Activated CD4-positive, alpha-beta T cell treated with anti-CD3 and anti-CD28 coated beads, Interleukin-2, amount 50 U/mL, for 24 hours (primary cell): ENCODE measurements around the gene PARP16.

Experiments used
- DNase-seq, 2 donors: peaks; one replicate each; pipeline ENCODE4 v3.0.0-alpha.2; 2020; ENCODE audit warnings: low read depth in 1 of 2, low spot score in 1 of 2

PARP16 gene, protein sequence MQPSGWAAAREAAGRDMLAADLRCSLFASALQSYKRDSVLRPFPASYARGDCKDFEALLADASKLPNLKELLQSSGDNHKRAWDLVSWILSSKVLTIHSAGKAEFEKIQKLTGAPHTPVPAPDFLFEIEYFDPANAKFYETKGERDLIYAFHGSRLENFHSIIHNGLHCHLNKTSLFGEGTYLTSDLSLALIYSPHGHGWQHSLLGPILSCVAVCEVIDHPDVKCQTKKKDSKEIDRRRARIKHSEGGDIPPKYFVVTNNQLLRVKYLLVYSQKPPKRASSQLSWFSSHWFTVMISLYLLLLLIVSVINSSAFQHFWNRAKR

DNA sequence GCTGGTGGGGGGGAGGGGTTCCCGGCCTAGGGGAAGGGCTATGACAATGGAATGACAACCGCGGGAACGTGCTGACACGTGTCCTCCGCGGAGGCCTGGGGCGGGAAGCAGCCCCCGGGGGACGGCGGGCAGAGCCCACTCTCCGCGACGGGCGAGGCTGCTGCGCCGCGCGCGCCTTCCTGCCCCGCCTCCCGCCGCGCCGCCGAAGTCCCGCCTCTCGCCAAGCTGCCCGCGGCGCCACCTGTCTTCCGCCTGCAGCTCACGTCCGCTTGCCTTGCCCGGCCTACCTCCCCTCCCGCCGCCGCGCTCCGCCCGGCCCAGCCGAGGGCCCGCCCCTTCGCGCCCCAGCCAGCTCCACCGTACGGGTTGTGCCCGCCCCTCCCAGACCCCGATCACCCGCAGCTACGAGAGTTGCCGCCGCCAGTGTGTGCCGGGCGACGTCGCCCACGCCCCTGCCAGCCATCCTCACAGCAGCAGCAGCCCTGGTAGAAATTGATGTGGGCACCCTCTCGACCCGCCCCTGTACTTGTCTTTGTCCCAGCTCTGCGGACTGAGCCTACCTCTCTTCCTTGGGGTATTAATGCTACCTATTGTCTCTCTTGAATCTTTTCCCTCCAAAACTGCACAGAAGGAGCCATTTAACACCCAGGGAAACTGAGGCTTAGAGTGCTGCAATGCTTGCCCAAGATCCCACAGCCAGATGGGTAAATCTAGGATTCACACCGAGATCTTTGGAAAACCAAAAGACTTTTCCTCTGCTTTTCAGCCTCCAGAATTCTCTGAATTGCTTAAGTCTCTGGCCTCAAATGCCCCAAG is at the start of gene PARP16:
Gene PARP16, minus strand, starts transcription at position 180 of the 816 bp plus-strand sequence. CDS start 457 bp downstream, outside the sequence.
- peak; percentile 82 to 87 for DNase-seq

DNA sequence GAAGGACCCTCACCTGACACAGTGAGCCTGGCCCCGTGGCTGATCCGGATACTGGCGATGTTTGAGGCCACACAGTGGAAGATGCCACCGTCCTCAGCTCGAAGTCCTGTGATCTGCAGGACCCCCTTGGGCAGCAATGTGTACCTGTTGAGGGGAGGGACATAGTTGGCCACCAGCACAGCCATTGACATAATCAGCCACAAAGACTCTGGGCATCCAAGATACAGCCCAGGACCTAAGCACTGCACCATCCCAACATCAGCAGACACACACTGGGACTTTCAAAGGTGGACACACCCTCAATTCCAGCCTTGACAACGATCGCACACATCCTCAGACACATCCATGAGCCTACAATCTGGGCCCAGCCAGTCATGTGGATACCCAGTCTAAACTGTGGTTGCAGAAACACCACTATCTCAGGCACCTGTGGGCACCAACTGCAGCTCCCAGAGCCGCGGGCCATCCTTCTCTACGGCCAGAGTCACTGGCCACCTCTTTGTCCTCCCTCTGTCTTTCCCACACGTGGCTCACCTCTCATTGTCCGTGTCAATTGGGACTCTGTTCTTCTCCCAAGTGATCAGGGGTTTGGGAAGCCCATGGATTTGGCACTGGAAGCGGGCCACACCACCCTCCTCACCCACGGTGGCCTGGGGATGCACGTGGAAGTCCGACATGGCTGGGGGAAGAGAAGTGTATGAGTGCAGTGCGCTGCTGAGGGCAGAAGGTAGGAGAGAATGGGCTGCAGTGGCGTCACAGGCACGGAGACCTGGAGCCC is 48.8 kb upstream of the PARP16 start:
- DNase-seq: no peak

DNA sequence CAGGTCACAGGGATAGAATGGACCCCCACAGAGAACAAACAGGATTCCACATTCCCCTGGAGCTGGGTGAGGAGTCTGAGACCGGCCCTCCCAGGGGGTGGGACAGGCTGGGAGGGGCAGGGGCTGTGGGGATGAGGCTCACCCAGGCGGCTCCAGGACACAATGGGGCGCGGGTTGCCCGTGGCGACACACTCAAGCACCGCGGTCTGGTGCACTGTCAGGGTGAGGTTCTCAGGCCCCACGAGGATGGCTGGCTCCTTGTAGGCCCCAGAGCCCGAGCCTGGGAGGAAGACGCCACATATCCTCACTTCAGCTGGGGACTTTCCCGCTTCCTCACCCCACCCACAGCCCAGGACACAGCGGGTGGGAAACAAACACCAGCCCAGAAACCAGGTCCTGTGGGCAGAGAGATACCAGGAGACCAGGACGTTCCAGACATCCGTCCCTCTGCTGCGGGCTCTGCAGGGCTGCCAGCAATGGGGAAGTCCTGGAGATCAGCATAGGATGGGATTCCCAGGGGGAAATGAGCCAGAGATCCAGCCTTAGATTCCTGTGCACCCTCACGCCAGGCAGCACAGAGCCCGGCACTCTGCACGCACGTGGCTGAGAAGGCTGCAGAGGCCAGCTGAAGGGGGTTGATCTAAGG is 48.0 kb upstream of the PARP16 start:
- no peak for DNase-seq

DNA sequence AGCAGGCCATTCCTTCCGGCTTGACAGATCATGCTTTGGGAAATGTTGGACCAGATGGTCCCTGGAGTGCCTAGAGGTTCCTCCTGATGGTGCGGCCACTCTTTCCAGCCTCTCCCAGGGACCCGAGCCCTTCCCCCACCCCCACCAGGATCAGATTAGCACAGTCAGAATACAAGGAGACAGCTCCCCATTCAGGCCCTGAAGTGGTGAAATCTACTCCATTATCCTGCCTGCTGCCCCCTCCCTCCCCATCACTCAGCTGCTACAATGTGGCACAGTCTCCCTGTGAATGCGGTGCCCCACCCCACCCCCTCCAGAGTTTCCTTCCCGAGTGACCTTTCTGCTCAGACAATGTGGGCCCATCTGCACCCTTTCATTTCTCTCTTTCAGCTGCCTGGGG is 47.2 kb upstream of the PARP16 start:
- no peak for DNase-seq

DNA sequence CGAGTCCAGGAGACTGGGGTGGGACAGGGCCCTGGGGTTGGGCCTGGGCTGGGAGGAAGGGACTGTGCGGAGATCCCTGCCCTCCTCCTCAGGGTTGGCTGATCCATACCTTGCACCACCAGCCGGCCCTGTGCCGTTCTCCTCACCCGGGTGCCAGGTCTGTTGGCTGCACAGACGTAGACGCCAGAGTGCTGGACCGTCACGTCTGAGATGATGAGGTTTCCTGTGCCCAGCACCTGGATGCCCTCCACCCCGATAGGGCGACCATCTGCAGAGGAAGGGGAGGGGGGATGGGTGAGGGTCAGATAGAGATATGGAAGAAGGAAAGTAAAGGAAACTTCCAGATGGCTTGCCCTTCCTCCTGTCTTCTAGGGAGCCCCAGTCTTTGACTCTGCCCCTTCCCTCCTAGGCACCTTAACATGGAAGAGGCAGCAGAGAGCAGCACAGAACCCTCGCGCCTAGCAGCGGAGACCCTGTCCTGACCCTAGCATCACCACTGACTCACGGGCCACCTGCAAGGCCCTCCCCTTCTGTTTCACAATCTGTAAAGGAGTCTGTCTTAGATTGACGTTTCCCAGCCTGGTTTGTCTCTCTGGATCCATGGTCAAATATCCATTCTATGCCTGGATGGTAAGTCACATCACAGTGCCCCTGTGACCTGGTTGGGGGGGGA is 46.6 kb upstream of the PARP16 start:
- no peak for DNase-seq

DNA sequence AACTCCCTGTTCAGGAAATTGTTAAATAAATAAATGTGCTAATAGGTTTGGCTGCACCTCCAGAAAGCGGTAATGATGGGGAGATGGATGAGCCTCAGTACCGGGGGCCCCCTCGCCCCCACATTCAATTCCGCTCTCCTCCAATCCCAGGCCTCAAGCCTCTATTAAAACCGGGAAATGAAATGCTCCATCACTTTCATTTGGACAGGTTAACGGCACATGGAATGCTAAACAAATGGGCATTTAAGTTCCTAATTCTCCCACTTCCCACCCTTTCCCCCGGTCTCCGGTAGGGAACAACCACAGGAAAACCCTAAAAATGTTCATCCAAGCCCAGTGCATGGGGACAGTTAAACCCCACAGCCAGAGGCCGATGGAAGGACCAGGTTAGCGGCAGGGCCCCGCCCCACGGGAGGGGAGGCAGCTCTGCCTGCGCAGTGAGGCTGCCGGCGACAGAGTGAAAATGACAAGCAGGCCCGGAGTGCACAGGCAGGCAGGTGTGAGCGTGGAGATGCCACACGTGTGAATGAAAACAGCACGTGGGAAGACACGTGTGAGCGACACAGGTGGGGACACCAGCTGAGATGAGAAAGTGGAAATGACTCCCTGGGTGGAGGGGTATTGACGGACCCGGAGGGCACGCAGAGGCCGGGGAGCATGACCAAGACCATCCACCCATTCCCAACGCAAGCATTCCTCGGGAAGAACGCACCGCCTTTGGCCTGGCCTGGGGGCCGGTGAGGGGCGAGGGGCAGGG is 45.9 kb upstream of the PARP16 start:
- DNase-seq: no peak

DNA sequence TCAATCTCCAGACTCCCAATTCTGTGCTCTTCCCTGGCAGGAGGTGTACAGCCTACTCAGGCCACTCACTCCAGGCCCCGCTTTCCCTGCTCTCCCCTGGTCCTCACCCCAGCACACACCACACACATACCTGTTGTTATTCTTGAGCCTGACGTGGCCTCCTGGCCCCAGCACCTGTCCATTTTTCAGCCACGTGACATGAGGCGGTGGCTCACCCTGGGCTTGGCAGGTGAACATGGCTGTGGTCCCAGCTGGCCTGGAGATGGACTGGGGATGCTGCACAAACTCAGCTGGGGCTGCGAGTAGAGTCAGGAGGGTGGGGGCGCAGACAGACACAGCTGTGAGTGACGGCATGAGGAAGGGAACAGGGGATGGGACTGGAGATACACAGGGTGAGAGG is 45.1 kb upstream of the PARP16 start:
- no peak for DNase-seq

DNA sequence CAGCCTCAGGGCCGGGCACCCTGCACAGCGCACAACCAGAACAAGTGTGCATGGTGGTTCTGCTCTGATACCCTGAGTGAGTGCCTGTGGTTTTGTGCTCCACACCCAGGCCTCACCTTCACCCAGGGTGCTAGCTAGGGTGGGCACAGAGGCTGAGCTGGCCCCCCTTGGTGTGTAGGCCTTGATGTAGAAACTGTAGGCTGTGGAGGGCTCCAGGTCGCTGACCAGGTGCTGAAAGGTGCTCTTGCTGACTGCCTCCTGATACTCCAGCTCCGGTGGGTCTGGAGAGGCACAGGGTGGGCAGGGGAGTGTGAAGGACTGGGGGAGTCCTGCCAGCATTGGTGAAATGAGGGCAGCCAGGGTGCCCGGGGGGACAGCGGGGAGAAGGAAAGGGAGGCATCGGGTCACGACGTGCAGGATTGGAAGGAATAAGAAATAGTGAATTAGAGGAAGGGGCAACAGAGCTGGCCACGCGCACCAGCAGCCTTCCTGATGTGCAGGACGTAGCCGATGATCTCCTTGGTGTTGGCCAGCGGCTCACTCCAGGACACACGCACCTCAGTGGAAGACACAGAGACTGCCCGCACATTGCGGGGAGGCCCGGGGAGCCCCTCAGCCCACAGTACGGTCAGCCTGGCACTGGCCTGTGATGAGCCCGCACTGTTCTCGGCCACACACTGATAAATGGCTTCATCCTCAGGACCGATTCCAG is 44.4 kb upstream of the PARP16 start:
- no peak for DNase-seq

DNA sequence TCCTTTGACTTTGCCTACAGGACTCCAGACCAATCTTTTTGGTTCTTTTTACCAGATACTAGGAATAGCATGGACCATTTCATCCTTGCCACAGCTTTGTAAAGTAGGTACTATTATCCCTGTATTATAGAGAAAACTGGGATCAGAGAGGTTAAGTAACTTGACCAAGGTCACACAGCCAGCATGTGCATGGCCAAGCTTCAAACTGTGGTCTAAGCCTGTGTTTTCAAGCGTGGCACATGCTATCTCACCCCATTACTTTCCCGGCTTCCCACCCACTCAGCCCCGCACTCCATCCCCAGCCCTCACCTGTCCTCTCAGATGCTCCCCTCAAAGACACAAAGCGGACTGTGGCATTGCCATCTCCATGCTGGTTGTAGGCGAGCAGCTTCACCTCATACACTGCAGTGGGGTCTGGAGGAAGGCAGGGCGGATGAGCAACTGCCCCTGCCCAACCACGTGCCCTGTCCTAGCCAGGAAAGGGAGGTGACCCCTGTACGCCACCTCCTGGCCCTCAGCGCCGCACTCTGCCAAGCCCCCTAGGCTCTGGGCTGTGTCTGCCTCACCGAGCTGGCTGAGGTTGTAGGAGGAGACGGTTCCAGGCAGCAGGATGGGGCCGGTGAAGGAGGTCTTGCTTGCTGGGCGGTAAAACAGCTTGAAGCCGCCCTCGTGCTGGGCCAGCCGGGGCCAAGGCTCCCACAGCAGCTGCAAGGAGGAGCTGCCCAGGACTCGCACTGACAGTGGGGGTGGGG is 43.5 kb upstream of the PARP16 start:
- DNase-seq: no peak

DNA sequence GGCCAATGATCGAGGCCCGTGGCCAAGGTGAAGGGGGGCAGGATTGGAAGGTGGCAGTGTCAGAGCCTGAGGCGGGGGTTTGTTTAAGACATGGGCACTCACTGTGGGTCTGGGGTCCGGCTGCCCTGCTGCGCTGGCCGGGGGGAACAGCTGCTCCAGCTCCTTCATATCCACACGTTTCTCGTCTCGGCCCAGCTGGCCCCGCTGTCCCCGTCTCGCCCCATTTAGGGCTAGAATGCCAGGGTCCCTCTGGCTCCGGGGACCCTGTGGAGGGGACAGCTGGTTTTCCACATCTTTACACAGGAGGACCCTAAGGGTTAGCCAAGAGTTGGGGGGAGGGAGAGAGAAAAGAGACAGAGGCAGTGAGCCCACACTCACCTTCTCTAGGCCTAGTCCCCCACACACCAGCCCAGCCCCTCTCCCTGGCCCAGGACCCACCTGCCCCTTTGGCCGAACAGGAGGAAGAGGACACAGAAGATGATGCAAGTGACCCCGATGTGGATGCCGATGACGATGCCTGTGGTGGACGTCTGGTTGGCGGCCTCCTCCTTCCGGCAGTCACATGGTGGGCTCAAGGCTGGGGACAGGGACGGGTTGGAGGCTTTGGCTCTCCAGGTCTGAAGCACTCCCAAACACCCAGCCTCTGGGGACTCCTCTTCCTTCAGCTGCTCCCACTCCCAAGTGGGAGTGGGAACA is 42.8 kb upstream of the PARP16 start:
- no peak for DNase-seq

DNA sequence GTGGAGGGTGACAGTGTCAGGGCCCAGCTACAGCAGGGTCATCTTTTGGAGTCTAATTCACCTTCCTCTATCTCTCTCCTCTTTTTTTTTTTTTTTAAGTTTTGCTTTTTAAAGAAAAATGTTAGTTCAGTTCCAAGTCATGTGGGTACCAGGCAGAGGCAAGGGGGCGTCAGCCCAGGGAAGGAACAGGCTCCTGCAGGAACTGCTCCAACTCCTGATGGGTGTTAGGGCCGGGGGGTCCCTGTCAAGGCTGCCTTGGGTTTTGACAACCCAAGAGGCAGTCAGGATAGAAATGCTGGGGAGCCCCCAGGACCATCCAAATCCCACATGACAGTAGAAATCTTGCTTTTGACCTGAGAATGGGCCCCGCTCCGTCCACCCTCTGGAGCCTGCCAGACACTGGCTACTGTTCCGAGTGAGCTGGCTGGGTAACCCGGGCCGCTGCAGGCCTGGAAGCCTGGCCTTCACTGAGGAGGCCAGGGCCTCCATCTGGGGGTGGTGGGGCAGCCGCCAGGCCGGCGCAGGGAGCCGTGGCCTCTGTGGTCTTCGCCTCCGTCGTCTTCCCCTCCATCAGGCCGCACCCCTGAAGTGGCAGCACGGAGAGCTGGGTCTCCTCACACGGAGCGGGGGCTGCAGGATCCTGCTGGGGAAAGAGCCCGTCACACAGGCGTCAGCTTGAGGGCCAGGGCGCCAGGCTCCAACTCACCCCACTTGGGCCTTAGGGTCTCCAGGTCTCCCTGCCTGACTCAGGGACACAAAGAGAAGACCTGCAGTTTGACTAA is 42.0 kb upstream of the PARP16 start:
- DNase-seq: no peak

DNA sequence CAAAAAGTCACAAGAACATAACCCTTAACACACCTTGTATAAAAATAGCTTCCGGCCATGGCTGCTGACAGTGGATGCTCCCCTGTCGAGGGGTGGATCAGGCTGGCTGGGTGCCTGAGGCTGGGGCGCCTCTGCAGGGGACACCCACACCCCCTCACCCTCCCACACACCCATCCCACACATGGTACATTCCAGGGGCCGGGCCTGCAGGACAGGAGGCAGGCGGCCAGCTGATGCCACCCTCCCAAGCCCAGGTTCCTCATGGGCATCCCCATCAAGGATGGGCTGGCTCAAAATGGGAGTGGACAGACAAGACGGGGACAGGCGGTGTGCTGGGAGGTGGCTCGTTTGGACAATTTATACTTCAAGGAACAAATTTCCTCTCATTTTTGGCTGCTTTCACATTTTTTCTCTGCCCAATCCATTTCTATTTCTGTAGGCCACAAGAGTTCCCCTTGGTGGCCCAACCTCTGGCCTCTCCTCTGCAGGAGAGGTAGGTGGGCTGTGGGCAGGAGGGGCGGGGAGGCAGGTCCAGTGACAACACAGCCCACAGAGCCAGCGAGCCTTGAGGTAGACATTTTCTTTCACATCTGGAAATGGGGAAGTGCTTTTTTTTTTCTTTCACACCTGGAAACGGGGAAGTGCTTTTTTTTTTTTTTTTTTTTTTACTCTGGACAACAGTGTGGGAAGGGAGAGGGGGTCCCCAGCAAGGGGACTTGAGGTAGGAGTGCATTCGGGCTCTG is 41.1 kb upstream of the PARP16 start:
- no peak for DNase-seq

DNA sequence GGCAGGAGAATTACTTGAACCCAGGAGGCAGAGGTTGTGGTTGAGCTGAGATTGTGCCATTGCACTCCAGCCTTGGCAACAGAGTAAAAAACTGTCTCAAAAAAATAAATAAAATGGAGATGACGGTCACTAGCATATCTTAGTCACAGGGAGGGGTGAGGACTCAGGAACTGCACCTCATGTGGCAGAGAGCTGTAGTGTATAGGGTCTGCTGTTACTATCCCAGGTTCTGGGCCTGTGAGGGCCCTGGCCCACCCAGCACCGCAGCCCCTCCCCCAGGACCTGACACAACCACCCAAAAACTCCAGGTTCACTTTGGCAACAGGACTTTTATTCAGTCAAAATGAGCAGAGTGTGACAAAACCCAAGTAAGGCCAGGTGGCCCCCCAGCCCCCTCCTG is 40.1 kb upstream of the PARP16 start:
- no peak for DNase-seq

DNA sequence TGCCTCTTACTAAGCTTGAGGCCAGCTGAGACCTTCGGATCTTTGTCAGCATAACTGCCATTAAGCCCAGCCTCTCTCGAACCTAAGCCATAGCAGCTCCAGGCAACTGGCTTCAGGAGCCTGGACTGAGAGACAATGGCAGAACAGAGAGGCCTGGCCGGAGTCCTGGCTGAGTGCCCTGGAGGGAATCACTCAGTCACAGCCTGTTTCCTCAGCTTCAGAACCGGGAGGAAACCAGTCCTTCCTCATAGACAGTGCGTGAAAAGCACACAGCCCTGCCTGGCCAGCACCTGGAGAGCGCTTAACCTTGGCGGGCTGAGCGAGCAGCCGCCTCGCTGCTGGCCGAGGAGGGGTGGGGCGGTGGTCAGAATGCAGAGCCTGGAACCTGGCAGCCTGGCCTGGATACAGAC is 39.4 kb upstream of the PARP16 start:
- no peak for DNase-seq

DNA sequence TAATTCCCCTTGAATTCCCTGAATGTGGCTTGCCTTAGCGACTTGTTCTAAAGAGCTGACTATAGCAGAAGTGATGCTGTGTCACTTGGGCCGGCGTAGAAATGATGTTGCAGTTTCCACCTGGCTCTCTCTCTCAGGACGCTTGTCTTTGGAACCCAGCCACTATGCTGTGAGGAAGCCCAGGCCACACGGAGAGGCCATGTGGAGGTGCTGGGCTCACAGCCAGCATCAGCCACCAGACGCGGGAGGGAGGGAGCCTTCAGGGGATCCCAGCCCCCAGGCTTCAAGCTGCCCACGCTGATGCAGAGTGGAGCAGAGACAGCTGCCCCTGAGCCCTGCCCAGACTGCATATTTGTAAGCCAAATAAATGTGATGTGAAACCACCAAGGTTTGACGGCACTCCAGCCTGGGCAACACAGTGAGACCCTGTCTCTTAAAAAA is 36.4 kb upstream of the PARP16 start:
- no peak for DNase-seq

DNA sequence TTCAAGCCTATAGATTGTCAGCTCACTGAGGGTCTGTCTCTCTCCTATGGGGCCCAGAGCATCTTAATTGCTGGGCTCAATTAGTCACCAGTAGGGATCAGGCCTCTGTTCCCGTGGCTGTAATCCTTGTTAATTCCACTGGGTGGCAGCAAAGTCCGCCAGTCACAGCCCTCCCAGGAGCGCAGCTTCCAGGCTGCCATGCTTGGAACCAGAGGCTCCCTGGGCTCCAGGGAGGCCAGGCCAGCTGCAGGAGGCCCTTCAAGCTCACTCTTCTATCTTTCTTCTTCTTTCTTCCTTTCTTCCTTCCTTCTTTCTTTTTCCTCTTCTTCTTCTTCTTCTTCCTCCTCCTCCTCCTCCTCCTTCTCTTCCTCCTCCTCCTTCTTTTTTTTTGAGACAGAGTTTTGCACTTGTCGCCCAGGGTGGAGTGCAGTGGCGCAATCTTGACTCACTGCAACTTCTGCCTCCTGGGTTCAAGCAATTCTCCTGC is 32.2 kb upstream of the PARP16 start:
- DNase-seq: peak; percentile 51 to 75
